SK-N-MC (cell line): ENCODE data around the gene RGS2.

Source experiments
- EZH2 ChIP-seq: fragments of 200-600 bp; sonication (generic); IDR thresholded peaks from one replicate; pipeline ENCODE4 v1.6.1; 2017; ENCODE audit warnings: antibody characterized with exemption
- POLR2AphosphoS5 ChIP-seq: IDR thresholded peaks from 2 replicates; pipeline ENCODE4 v1.6.1; 2012; ENCODE audit warnings: mild to moderate bottlenecking, low read depth, low read length, borderline replicate concordance

DNA sequence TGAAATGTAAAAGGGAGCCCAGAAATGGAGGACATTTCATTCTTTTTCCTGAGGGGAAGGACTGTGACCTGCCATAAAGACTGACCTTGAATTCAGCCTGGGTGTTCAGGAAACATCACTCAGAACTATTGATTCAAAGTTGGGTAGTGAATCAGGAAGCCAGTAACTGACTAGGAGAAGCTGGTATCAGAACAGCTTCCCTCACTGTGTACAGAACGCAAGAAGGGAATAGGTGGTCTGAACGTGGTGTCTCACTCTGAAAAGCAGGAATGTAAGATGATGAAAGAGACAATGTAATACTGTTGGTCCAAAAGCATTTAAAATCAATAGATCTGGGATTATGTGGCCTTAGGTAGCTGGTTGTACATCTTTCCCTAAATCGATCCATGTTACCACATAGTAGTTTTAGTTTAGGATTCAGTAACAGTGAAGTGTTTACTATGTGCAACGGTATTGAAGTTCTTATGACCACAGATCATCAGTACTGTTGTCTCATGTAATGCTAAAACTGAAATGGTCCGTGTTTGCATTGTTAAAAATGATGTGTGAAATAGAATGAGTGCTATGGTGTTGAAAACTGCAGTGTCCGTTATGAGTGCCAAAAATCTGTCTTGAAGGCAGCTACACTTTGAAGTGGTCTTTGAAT is 2.9 kb downstream of the RGS2 start:
- TF ChIP-seq EZH2 (no peak), POLR2AphosphoS5 (no peak)
